CD4-positive, alpha-beta memory T cell (primary cell): ENCODE results near the gene DUSP15. TPM values are rescaled to one million over a fixed set of nuclear protein-coding genes. Genes with fewer than 3 reads are reported as not detected.

Experiments
- CTCF ChIA-PET: fragments of 350-600 bp; sonication (Branson Sonifier 250); formaldehyde crosslinking; loops from one replicate; lab custom pipeline; 2021; ENCODE audit warnings: inconsistent platforms; ENCODE audit not compliant: partially characterized antibody; lab: Charles Lee
- POLR2A ChIA-PET: fragments of 350-600 bp; sonication (Branson Sonifier 250); formaldehyde crosslinking; loops from one replicate; lab custom pipeline; 2021; ENCODE audit not compliant: partially characterized antibody; lab: Charles Lee
- DNase-seq, 5 donors: peaks; one replicate each; pipeline versions ENCODE4 v3.0.0 to v3.0.0-alpha.2; 2020 to 2022; ENCODE audit warnings: mixed read lengths in 1 of 5
- H3K27ac ChIP-seq: one replicate; pipeline ENCODE4 v1.7.0; 2013; ENCODE audit warnings: low read depth, low read length
- H3K27me3 ChIP-seq: 2 replicates; pipeline ENCODE4 v1.7.0; 2013; ENCODE audit warnings: mild to moderate bottlenecking, low read length, moderate library complexity; ENCODE audit not compliant: insufficient read depth
- H3K36me3 ChIP-seq: 2 replicates; pipeline ENCODE4 v1.7.0; 2013; ENCODE audit warnings: mild to moderate bottlenecking, low read length, moderate library complexity; ENCODE audit not compliant: insufficient read depth
- H3K4me1 ChIP-seq: 2 replicates; pipeline ENCODE4 v1.7.0; 2013; ENCODE audit warnings: mild to moderate bottlenecking, low read length, moderate library complexity; ENCODE audit not compliant: insufficient read depth
- H3K4me3 ChIP-seq, 2 donors: one replicate each; pipeline ENCODE4 v1.7.0; 2013; ENCODE audit warnings: low read length in 2 of 2, mild to moderate bottlenecking in 1 of 2
- H3K9me3 ChIP-seq, 2 donors: one replicate each; pipeline ENCODE4 v1.7.0; 2013; ENCODE audit warnings: low read length in 2 of 2, control low read depth in 1 of 2; ENCODE audit not compliant: control insufficient read depth in 1 of 2
- H3K27ac Mint-ChIP-seq, 7 donors: one replicate each; pipeline ENCODE4 v1.8.0; 2020 to 2021; ENCODE audit warnings: mixed read lengths in 7 of 7, mild to moderate bottlenecking in 6 of 7, inconsistent platforms in 3 of 7, moderate library complexity in 3 of 7
- H3K27me3 Mint-ChIP-seq, 2 donors: one replicate each; pipeline ENCODE4 v1.8.0; 2020 to 2021; ENCODE audit warnings: mixed read lengths in 2 of 2
- H3K36me3 Mint-ChIP-seq, 2 donors: one replicate each; pipeline ENCODE4 v1.8.0; 2020 to 2021; ENCODE audit warnings: mixed read lengths in 2 of 2, inconsistent platforms in 1 of 2, mild to moderate bottlenecking in 1 of 2
- H3K4me1 Mint-ChIP-seq, 4 donors: one replicate each; pipeline ENCODE4 v1.8.0; 2020 to 2021; ENCODE audit warnings: mixed read lengths in 4 of 4, mild to moderate bottlenecking in 1 of 4
- H3K4me3 Mint-ChIP-seq, 8 donors: one replicate each; pipeline ENCODE4 v1.8.0; 2020 to 2021; ENCODE audit warnings: mixed read lengths in 8 of 8, mild to moderate bottlenecking in 7 of 8, moderate library complexity in 6 of 8, inconsistent platforms in 3 of 8
- H3K9me3 Mint-ChIP-seq, 8 donors: one replicate each; pipeline ENCODE4 v1.8.0; 2020 to 2021; ENCODE audit warnings: mixed read lengths in 8 of 8, mild to moderate bottlenecking in 5 of 8, inconsistent platforms in 3 of 8, moderate library complexity in 1 of 8
- intact Hi-C: fragments of 100-400 bp; cut with micrococcal nuclease; formaldehyde crosslinking; loops from one replicate; pipeline ENCODE4 v1.15.1; 2023
- polyA plus RNA-seq, 2 donors: library from polyadenylated mRNA; unstranded; fragments of 300-500 nt; fragmentation: Illumina TruSeq; gene quantifications; one replicate each; pipeline ENCODE4 v1.2.3, GENCODE V29; 2021
- total RNA-seq, 2 experiments: library from RNA; stranded (reverse); gene quantifications; one replicate each; pipeline ENCODE4 v1.2.3, GENCODE V29; 2021

DUSP15 gene
- total and polyA plus RNA-seq, 4 experiments from 2014 or later: not detected

GRCh38 chr20:31906001-31906400 is 35.7 kb upstream of the DUSP15 start:
- Histone ChIP-seq H3K9me3 (no peaks in the 10 kb centered on the region), H3K4me3 (no peak overlapping the region), H3K27me3 (no peaks in the 10 kb centered on the region), H3K4me1 (no peaks in the 10 kb centered on the region), H3K36me3 (no peaks in the 10 kb centered on the region), H3K27ac (no peak overlapping the region)
- peaks cover 2 to 3% of the 10 kb centered on the region in 2 donors for H3K27me3 Mint-ChIP-seq
- CTCF ChIA-PET: no interaction called here
- no peak for DNase-seq
- intact Hi-C loops: no loop called here
- POLR2A ChIA-PET: no interaction called here
- no peaks in the 10 kb centered on the region for H3K4me1 Mint-ChIP-seq
- no peaks in the 10 kb centered on the region for H3K9me3 Mint-ChIP-seq
- H3K4me3 Mint-ChIP-seq: no peak overlapping the region
- H3K36me3 Mint-ChIP-seq: no peaks in the 10 kb centered on the region
- H3K27ac Mint-ChIP-seq: no peak overlapping the region

GRCh38 chr20:31903627-31904386 is 33.5 kb upstream of the DUSP15 start:
- no peak overlapping the region for H3K4me3 Mint-ChIP-seq
- H3K27ac Mint-ChIP-seq: no peak overlapping the region
- intact Hi-C loops: no loop called here
- POLR2A ChIA-PET: no interaction called here
- no peak for DNase-seq
- Histone ChIP-seq H3K4me3 (no peak overlapping the region), H3K27ac (no peak overlapping the region), H3K9me3 (no peaks in the 10 kb centered on the region), H3K36me3 (no peaks in the 10 kb centered on the region), H3K27me3 (no peaks in the 10 kb centered on the region), H3K4me1 (no peaks in the 10 kb centered on the region)
- CTCF ChIA-PET: no interaction called here
- peaks cover 3 to 13% of the 10 kb centered on the region in 2 donors for H3K27me3 Mint-ChIP-seq
- no peaks in the 10 kb centered on the region for H3K9me3 Mint-ChIP-seq
- H3K4me1 Mint-ChIP-seq: no peaks in the 10 kb centered on the region
- H3K36me3 Mint-ChIP-seq: no peaks in the 10 kb centered on the region

DNA sequence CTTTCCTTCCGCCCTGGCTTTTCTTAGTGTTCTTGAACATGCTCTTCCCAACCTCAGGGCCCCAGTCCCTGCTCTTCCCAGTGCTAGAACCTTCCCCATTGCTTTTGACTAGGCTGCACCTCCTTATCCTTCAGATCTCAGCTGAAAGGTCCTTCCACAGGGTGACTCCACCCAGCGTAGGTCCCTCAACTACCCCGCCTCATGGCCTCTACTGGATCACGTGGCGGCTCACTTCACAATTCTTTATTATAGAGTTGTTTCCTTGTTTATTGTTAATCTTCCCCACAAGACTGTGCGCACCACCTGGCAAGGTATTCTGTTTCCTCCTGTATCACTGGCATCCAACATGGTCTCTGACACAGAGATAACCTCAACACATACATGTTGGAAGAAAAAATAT is 31.3 kb upstream of the DUSP15 start:
- H3K27ac Mint-ChIP-seq: no peak overlapping the region
- DNase-seq: no peak
- POLR2A ChIA-PET: no interaction called here
- Histone ChIP-seq H3K4me3 (no peak overlapping the region), H3K4me1 (no peaks in the 10 kb centered on the region), H3K9me3 (no peaks in the 10 kb centered on the region), H3K27ac (no peak overlapping the region), H3K27me3 (no peaks in the 10 kb centered on the region), H3K36me3 (no peaks in the 10 kb centered on the region)
- peaks cover 7 to 25% of the 10 kb centered on the region in 2 donors for H3K27me3 Mint-ChIP-seq
- H3K4me1 Mint-ChIP-seq: no peaks in the 10 kb centered on the region
- intact Hi-C loops: no loop called here
- H3K36me3 Mint-ChIP-seq: no peaks in the 10 kb centered on the region
- CTCF ChIA-PET: no interaction called here
- no peak overlapping the region for H3K4me3 Mint-ChIP-seq
- no peaks in the 10 kb centered on the region for H3K9me3 Mint-ChIP-seq

DNA sequence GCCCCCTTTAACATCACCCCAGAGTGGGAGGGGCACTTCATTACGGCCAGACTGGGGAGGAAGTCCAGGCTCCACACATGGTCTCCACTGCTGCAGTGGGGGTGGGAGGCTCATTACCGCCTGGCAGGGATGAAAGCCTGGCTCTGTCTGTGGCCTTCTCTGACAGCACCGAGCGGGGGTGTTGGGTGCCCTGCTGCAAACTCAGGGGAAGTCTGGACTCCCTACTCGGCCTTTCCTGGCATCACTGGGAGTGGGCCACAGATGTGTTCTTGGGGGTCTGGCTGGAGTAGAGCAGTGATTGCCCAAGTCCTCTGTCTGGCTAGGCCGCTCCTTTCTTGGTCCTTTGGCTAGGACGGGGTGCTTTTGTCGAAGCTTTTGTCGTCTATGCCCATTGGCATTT is 27.2 kb upstream of the DUSP15 start:
- H3K36me3 Mint-ChIP-seq: no peaks in the 10 kb centered on the region
- Histone ChIP-seq H3K4me3 (no peak overlapping the region), H3K27me3 (no peaks in the 10 kb centered on the region), H3K27ac (no peak overlapping the region), H3K36me3 (no peaks in the 10 kb centered on the region), H3K9me3 (no peaks in the 10 kb centered on the region), H3K4me1 (no peaks in the 10 kb centered on the region)
- H3K9me3 Mint-ChIP-seq: peaks cover 0 to 8% (median 0%) of the 10 kb centered on the region in 8 donors
- POLR2A ChIA-PET: no interaction called here
- intact Hi-C loops: no loop called here
- H3K4me3 Mint-ChIP-seq: no peak overlapping the region
- H3K27ac Mint-ChIP-seq: no peak overlapping the region
- CTCF ChIA-PET: no interaction called here
- peaks cover 6 to 28% of the 10 kb centered on the region in 2 donors for H3K27me3 Mint-ChIP-seq
- DNase-seq: no peak
- no peaks in the 10 kb centered on the region for H3K4me1 Mint-ChIP-seq

DNA sequence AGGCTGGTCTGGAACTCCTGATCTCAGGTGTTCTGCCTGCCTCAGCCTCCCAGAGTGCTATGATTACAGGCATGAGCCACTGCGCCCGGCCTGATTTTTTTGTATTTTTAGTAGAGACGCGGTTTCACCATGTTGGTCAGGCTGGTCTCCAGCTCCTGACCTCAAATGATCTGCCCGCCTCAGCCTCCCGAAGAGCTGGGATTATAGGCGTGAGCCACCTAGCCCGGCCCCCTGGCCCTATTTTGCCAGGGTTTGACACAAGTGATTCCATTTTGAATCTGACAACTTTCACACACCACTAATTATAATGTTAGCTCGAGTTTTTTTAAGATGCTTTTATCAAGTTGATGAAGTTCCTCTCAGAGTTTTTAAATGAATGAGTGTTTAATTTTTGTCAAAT is 25.7 kb upstream of the DUSP15 start:
- Histone ChIP-seq H3K36me3 (no peaks in the 10 kb centered on the region), H3K27me3 (no peaks in the 10 kb centered on the region), H3K4me1 (no peaks in the 10 kb centered on the region), H3K9me3 (no peaks in the 10 kb centered on the region), H3K4me3 (no peak overlapping the region), H3K27ac (no peak overlapping the region)
- H3K4me3 Mint-ChIP-seq: no peak overlapping the region
- ChIA-PET POLR2A (no interaction called here), CTCF (no interaction called here)
- peaks cover 0 to 8% (median 0%) of the 10 kb centered on the region in 8 donors for H3K9me3 Mint-ChIP-seq
- peaks cover 7 to 28% of the 10 kb centered on the region in 2 donors for H3K27me3 Mint-ChIP-seq
- H3K27ac Mint-ChIP-seq: no peak overlapping the region
- no peak for DNase-seq
- H3K36me3 Mint-ChIP-seq: no peaks in the 10 kb centered on the region
- H3K4me1 Mint-ChIP-seq: no peaks in the 10 kb centered on the region
- intact Hi-C loops: no loop called here

DNA sequence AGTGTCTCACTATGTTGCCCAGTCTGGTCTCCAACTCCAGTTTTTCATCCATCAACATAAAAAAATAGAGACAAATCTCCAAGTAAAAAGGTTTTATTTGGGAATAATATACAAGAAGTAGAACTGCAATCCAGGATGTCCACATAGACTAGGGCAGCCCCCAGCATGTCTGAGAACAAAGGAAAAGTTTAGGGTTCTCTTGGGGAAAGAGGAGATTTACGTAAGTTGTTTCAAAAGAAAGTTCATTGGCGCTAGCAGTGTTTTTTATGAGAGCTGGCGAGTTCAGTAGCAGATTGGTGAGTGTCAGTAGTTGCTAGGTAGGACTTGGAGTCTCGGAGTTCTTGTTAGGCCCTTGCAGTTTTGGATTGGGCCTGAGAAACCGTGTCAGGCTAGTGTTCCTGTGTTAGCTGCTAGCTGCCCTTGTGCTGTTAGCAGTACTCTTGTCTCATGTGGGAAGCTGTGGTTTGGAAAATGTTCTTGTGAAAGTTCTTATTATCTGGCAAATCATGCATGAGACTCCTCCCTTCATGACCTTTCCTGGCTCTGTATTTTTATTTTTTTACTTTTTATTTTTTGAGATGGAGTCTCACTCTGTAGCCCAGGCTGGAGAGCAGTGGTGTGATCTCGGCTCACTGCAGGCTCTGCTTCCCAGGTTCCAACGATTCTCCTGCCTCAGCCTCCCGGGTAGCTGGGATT is 24.8 kb upstream of the DUSP15 start:
- H3K9me3 Mint-ChIP-seq: peaks cover 0 to 8% (median 0%) of the 10 kb centered on the region in 8 donors
- Histone ChIP-seq H3K27ac (no peak overlapping the region), H3K4me1 (no peaks in the 10 kb centered on the region), H3K4me3 (no peak overlapping the region), H3K9me3 (no peaks in the 10 kb centered on the region), H3K27me3 (no peaks in the 10 kb centered on the region), H3K36me3 (no peaks in the 10 kb centered on the region)
- no peak overlapping the region for H3K4me3 Mint-ChIP-seq
- POLR2A ChIA-PET: no interaction called here
- peaks cover 5 to 24% of the 10 kb centered on the region in 2 donors for H3K27me3 Mint-ChIP-seq
- H3K4me1 Mint-ChIP-seq: no peaks in the 10 kb centered on the region
- H3K36me3 Mint-ChIP-seq: no peaks in the 10 kb centered on the region
- peak in 1 of 5 donors; percentile 8 for DNase-seq
- CTCF ChIA-PET: interaction anchor here (0.6 kb wide), 1 partner anchor 1146 kb away, joined by 3 read pairs; no protein-coding TSS in a partner anchor
- intact Hi-C loops: no loop called here
- no peak overlapping the region for H3K27ac Mint-ChIP-seq

DNA sequence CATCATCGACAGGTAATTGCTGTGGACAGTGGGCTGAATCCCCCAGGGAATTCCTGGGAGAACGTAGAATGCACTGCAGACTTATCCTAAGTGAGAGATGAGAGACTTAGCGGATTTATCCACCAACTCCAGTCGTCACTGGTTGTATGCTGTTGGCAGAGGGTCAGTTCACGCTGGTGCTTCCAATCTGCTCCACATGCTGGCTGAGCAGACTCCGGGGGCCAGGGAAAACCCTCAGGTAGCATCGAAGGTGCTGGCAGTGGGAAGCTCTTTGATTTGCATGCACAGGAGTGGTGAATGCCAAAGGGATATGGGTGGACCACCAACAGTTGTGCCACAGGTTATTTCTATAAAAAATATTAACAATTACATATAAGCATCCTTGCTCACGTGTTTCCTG is 20.3 kb upstream of the DUSP15 start:
- Mint-ChIP-seq H3K4me1 (no peaks in the 10 kb centered on the region), H3K4me3 (no peak overlapping the region), H3K9me3 (peaks cover 0 to 8% (median 0%) of the 10 kb centered on the region in 8 donors), H3K27ac (no peak overlapping the region), H3K36me3 (no peaks in the 10 kb centered on the region), H3K27me3 (peaks cover 3 to 7% of the 10 kb centered on the region in 2 donors)
- H3K4me1 ChIP-seq: no peaks in the 10 kb centered on the region
- intact Hi-C loops: no loop called here
- H3K27me3 ChIP-seq: no peaks in the 10 kb centered on the region
- DNase-seq: no peak
- H3K4me3 ChIP-seq: no peak overlapping the region
- POLR2A ChIA-PET: no interaction called here
- no peaks in the 10 kb centered on the region for H3K9me3 ChIP-seq
- H3K27ac ChIP-seq: no peak overlapping the region
- CTCF ChIA-PET: interaction anchor here (1.4 kb wide), 1 partner anchor 38 kb away, joined by 5 read pairs; no protein-coding TSS in a partner anchor
- no peaks in the 10 kb centered on the region for H3K36me3 ChIP-seq
